T-helper 2 cell treated with Interferon-gamma antibody and Interleukin-4, amounts not matched to agents 5 μg/mL and 100 μg/mL, for 36 hours (primary cell): ENCODE data around the gene DOCK2.
"Not testable (repeated sequence)": the region's sequence is repeated elsewhere in the genome, so short reads cannot be mapped to it uniquely, and the experiment has no call there.

Source experiments
- DNase-seq: peaks from one replicate; pipeline ENCODE4 v3.0.0; 2021; ENCODE audit warnings: low spot score
- H3K27ac Mint-ChIP-seq: one replicate; pipeline ENCODE4 v1.8.0; 2021; ENCODE audit warnings: mild to moderate bottlenecking, mixed read lengths
- H3K27me3 Mint-ChIP-seq: one replicate; pipeline ENCODE4 v1.8.0; 2021; ENCODE audit warnings: low read depth, mixed read lengths
- H3K36me3 Mint-ChIP-seq: one replicate; pipeline ENCODE4 v1.8.0; 2021; ENCODE audit warnings: low read depth, mixed read lengths
- H3K4me1 Mint-ChIP-seq: one replicate; pipeline ENCODE4 v1.8.0; 2021; ENCODE audit warnings: low read depth, mixed read lengths
- H3K4me3 Mint-ChIP-seq: one replicate; pipeline ENCODE4 v1.8.0; 2022; ENCODE audit warnings: mild to moderate bottlenecking, moderate library complexity, mixed read lengths
- H3K9me3 Mint-ChIP-seq: one replicate; pipeline ENCODE4 v1.8.0; 2021; ENCODE audit warnings: mixed read lengths

The DOCK2 gene

GRCh38 chr5:169724303-169725087, 87.4 kb downstream of the DOCK2 start:
- DNase-seq: no peak

DNA sequence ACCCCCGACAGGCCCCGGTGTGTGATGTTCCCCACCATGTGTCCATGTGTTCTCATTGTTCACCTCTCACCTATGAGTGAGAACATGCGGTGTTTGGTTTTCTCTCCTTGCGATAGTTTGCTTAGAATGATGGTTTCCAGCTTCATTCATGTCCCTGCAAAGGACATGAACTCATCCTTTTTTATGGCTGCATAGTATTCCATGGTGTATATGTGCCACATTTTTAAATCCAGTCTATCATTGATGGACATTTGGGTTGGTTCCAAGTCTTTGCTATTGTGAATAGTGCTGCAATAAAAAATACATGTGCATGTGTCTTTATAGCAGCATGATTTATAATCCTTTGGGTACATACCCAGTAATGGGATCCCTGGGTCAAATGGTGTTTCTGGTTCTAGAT, 88.6 kb downstream of the DOCK2 start:
- H3K4me3 Mint-ChIP-seq, H3K9me3 Mint-ChIP-seq, H3K27ac Mint-ChIP-seq, H3K4me1 Mint-ChIP-seq, DNase-seq, H3K27me3 Mint-ChIP-seq: not testable (repeated sequence)
- peaks cover 80% of the 10 kb centered on the region for H3K36me3 Mint-ChIP-seq

More at GRCh38 chr5:169724303-169725087, 87.4 kb downstream of the DOCK2 start:
- Mint-ChIP-seq H3K4me1 (no peaks in the 10 kb centered on the region), H3K9me3 (no peaks in the 10 kb centered on the region), H3K4me3 (no peak overlapping the region), H3K27me3 (no peaks in the 10 kb centered on the region), H3K27ac (no peak overlapping the region), H3K36me3 (peaks cover 83% of the 10 kb centered on the region)

- H3K4me3 Mint-ChIP-seq: no peak overlapping the region
- no peak overlapping the region for H3K27ac Mint-ChIP-seq
- H3K36me3 Mint-ChIP-seq: peaks cover 76% of the 10 kb centered on the region
- no peaks in the 10 kb centered on the region for H3K27me3 Mint-ChIP-seq
- DNase-seq: no peak
- no peaks in the 10 kb centered on the region for H3K9me3 Mint-ChIP-seq
- H3K4me1 Mint-ChIP-seq: peaks cover 10% of the 10 kb centered on the region
Measured at GRCh38 chr5:169728418-169728817, 91.3 kb downstream of the DOCK2 start.

DNA sequence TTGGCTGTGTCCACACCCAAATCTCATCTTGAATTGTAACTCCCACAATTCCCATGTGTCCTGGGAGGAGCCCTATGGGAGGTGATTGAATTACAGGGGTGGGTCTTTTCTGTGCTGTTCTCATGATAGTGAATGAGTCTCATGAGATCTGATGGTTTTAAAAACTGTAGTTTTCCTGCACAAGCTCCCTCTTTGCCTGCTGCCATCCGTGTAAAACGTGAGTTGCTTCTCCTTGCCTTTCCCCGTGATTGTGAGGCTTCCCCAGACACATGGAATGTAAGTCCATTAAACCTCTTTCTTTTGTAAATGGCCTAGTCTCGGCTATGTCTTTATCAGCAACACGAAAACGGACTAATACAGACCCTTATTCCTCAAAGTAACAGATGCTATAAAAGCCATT, 94.1 kb downstream of the DOCK2 start:
- no peaks in the 10 kb centered on the region for H3K9me3 Mint-ChIP-seq
- H3K36me3 Mint-ChIP-seq: peaks cover 72% of the 10 kb centered on the region
- no peak for DNase-seq
- no peaks in the 10 kb centered on the region for H3K27me3 Mint-ChIP-seq
- H3K4me3 Mint-ChIP-seq: no peak overlapping the region
- H3K27ac Mint-ChIP-seq: no peak overlapping the region
- H3K4me1 Mint-ChIP-seq: peaks cover 14% of the 10 kb centered on the region

GRCh38 chr5:169732841-169733240, 95.8 kb downstream of the DOCK2 start:
- H3K4me1 Mint-ChIP-seq: peaks cover 18% of the 10 kb centered on the region
- no peak for DNase-seq
- no peaks in the 10 kb centered on the region for H3K27me3 Mint-ChIP-seq
- H3K36me3 Mint-ChIP-seq: peaks cover 76% of the 10 kb centered on the region
- H3K27ac Mint-ChIP-seq: no peak overlapping the region
- no peak overlapping the region for H3K4me3 Mint-ChIP-seq
- no peaks in the 10 kb centered on the region for H3K9me3 Mint-ChIP-seq

DNA sequence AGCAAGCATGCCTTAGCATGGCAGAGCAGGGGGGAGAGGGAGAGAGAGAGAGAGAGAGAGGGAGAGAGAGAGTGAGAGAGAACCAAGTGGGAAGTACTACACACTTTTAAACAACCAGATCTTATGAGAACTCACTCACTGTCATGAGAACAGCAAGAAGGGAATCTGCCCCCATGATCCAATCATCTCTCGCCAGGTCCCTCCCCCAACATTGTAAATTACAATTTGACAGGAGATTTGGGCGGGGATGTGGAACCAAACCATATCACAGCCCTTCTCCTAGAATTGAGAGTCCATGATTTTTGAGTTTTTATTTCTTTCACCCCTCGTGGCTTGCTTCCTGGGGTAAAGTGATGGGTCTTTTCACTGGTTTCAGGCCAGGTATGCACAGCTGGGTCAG, 98.8 kb downstream of the DOCK2 start:
- H3K9me3 Mint-ChIP-seq: no peaks in the 10 kb centered on the region
- DNase-seq: no peak
- H3K36me3 Mint-ChIP-seq: peaks cover 74% of the 10 kb centered on the region
- peak overlapping the region; percentile 23 for H3K27ac Mint-ChIP-seq
- H3K4me3 Mint-ChIP-seq: no peak overlapping the region
- no peaks in the 10 kb centered on the region for H3K27me3 Mint-ChIP-seq
- peaks cover 18% of the 10 kb centered on the region for H3K4me1 Mint-ChIP-seq

- Mint-ChIP-seq H3K4me1 (peaks cover 18% of the 10 kb centered on the region), H3K9me3 (no peaks in the 10 kb centered on the region), H3K4me3 (no peak overlapping the region), H3K36me3 (peaks cover 74% of the 10 kb centered on the region), H3K27ac (no peak overlapping the region), H3K27me3 (no peaks in the 10 kb centered on the region)
- no peak for DNase-seq
Measured at GRCh38 chr5:169736653-169737052, 99.6 kb downstream of the DOCK2 start.

DNA sequence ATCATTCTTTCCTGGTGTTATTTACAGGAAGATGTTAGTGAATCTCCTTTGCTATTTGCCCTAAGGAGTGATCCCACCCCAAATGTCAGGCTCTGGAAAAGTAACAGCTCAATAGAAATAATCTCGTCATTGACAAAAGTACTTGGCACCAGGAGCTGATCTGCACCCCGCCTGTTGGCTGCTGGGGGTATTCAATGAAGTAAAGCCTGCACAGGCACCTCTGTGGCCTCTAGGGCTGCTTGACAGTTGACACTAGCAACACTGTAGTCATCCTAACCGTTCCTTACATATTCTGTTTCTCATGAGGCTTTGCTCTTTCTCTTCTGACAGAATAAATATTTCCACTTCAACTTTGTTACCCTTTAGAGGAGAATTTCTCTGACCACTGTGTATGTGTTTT, 103.4 kb downstream of the DOCK2 start:
- H3K36me3 Mint-ChIP-seq: peaks cover 70% of the 10 kb centered on the region
- no peak overlapping the region for H3K4me3 Mint-ChIP-seq
- H3K9me3 Mint-ChIP-seq: no peaks in the 10 kb centered on the region
- H3K4me1 Mint-ChIP-seq: peaks cover 6% of the 10 kb centered on the region
- no peak for DNase-seq
- H3K27me3 Mint-ChIP-seq: no peaks in the 10 kb centered on the region
- no peak overlapping the region for H3K27ac Mint-ChIP-seq

GRCh38 chr5:169742771-169743296, 105.8 kb downstream of the DOCK2 start:
- peaks cover 65% of the 10 kb centered on the region for H3K36me3 Mint-ChIP-seq
- no peak overlapping the region for H3K27ac Mint-ChIP-seq
- DNase-seq: no peak

GRCh38 chr5:169744336-169744735, 107.3 kb downstream of the DOCK2 start:
- Mint-ChIP-seq H3K27me3 (no peaks in the 10 kb centered on the region), H3K36me3 (peaks cover 61% of the 10 kb centered on the region), H3K27ac (no peak overlapping the region), H3K9me3 (no peaks in the 10 kb centered on the region), H3K4me3 (no peak overlapping the region), H3K4me1 (peaks cover 2% of the 10 kb centered on the region)
- DNase-seq: no peak

More at GRCh38 chr5:169742771-169743296, 105.8 kb downstream of the DOCK2 start:
- H3K27me3 Mint-ChIP-seq: no peaks in the 10 kb centered on the region
- H3K9me3 Mint-ChIP-seq: no peaks in the 10 kb centered on the region
- no peak overlapping the region for H3K4me3 Mint-ChIP-seq
- H3K4me1 Mint-ChIP-seq: peaks cover 2% of the 10 kb centered on the region

DNA sequence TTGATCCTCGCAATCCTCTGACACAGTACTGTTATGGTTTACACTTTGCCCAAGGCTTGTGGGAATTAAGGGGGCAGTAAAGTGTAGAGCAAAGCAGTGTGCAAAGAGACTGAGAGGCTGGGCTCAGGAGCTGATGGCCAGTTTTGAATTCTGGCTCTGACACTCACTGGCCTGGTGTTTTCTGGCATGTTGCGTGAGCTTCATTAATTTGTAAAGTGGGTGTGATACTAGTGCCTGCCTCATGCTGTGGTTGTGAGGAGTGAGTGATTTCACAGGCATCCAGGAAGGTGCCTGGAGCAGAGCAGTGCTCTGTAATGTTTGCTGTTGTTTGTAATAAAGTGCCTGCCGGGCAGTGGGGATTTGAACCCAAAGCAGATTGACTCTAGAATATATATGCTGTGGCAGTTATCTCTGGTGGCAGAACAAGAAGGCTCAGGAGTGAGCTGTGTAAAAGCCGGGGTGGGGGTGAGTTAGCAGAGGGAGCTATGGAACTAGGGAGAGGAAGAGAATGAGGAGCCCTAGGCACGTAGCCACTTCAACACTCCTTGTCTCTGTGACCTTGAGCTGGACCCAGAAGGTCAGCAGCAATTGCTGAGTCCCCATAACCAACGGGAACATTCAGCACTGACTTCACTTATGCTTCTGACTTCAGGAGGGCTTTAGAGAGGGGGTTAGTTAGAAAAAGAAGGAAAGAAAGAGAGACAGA, 108.5 kb downstream of the DOCK2 start:
- H3K9me3 Mint-ChIP-seq: no peaks in the 10 kb centered on the region
- peaks cover 6% of the 10 kb centered on the region for H3K4me1 Mint-ChIP-seq
- peaks cover 65% of the 10 kb centered on the region for H3K36me3 Mint-ChIP-seq
- H3K4me3 Mint-ChIP-seq: no peak overlapping the region
- no peak for DNase-seq
- H3K27me3 Mint-ChIP-seq: no peaks in the 10 kb centered on the region
- peak overlapping the region; percentile 0 for H3K27ac Mint-ChIP-seq

GRCh38 chr5:169746147-169746694, 109.1 kb downstream of the DOCK2 start:
- Mint-ChIP-seq H3K27ac (peak overlapping the region; percentile 0), H3K27me3 (no peaks in the 10 kb centered on the region), H3K9me3 (no peaks in the 10 kb centered on the region), H3K4me3 (no peak overlapping the region), H3K4me1 (peaks cover 9% of the 10 kb centered on the region), H3K36me3 (peaks cover 65% of the 10 kb centered on the region)
- DNase-seq: no peak

GRCh38 chr5:169748174-169748573, 111.1 kb downstream of the DOCK2 start:
- no peak overlapping the region for H3K4me3 Mint-ChIP-seq
- H3K4me1 Mint-ChIP-seq: peaks cover 16% of the 10 kb centered on the region
- no peak for DNase-seq
- no peaks in the 10 kb centered on the region for H3K9me3 Mint-ChIP-seq
- H3K36me3 Mint-ChIP-seq: peaks cover 70% of the 10 kb centered on the region
- H3K27me3 Mint-ChIP-seq: no peaks in the 10 kb centered on the region
- no peak overlapping the region for H3K27ac Mint-ChIP-seq

DNA sequence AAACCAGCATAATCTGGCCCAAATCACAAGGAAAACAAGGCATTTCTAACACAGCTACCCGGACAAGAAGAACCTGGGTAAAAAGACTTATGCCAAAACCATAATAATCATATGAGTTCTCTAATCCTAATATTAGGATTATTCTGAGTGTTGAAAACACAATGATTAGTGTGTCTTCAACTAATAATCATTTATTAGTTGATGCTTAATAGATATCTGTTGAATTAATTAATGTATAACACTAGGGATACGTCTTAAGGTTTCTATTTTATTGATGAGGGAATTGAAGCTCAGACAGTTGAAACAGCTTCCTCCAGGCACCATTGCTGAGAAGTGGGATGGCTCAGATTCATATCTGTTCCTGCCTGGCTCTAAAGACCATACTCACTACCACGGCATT, 112.2 kb downstream of the DOCK2 start:
- no peaks in the 10 kb centered on the region for H3K27me3 Mint-ChIP-seq
- H3K9me3 Mint-ChIP-seq: no peaks in the 10 kb centered on the region

More for the DNA sequence above, 112.2 kb downstream of the DOCK2 start:
- no peak overlapping the region for H3K27ac Mint-ChIP-seq
- no peak for DNase-seq
- H3K4me3 Mint-ChIP-seq: no peak overlapping the region
- H3K36me3 Mint-ChIP-seq: peaks cover 64% of the 10 kb centered on the region
- H3K4me1 Mint-ChIP-seq: peaks cover 14% of the 10 kb centered on the region
